Fibroblast of lung (primary cell): ENCODE data around the gene TNNT3.

Experiments used
- EZH2 ChIP-seq: IDR thresholded peaks from 2 replicates; pipeline ENCODE4 v1.5.1; 2012; ENCODE audit warnings: low read length, control low read depth, mild to moderate bottlenecking; ENCODE audit errors: missing control alignments
- TF ChIP-seq, protein P1 (sequence below), 2 donors: IDR thresholded peaks in 1 of 2; conservative IDR thresholded peaks in 1 of 2; 1 replicate in 1 of 2; 2 replicates in 1 of 2; pipeline ENCODE4 v1.5.1; 2011 to 2012; ENCODE audit warnings: low read length in 2 of 2, control low read depth in 1 of 2, inconsistent platforms in 1 of 2, low read depth in 1 of 2, mild to moderate bottlenecking in 1 of 2

DNA sequence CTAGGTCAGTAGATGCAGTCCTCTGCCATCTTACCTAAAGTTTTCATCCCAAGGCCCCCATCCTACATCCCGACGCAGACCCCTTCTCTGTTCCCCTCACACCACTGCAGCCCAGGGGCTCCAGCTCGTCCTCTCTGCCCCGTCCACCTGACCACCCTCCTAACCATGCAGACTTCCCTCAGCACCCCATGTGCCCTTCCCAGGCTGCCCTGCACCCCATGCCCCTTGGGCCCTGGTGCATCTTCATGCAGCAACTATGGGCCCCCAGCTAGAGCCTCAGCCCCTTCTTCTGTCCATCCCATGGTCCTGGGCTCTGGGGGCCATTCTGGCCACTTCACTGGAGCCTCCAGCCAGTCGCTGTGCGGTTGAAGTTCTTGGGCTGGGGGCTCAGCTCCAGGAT lies 30.7 kb upstream of the TNNT3 start:
- TF ChIP-seq, protein P1, sequence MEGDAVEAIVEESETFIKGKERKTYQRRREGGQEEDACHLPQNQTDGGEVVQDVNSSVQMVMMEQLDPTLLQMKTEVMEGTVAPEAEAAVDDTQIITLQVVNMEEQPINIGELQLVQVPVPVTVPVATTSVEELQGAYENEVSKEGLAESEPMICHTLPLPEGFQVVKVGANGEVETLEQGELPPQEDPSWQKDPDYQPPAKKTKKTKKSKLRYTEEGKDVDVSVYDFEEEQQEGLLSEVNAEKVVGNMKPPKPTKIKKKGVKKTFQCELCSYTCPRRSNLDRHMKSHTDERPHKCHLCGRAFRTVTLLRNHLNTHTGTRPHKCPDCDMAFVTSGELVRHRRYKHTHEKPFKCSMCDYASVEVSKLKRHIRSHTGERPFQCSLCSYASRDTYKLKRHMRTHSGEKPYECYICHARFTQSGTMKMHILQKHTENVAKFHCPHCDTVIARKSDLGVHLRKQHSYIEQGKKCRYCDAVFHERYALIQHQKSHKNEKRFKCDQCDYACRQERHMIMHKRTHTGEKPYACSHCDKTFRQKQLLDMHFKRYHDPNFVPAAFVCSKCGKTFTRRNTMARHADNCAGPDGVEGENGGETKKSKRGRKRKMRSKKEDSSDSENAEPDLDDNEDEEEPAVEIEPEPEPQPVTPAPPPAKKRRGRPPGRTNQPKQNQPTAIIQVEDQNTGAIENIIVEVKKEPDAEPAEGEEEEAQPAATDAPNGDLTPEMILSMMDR (conservative IDR thresholded peaks at IDR 0.05 in 1 of 2, IDR thresholded peaks at IDR 0.05 in 1 of 2; ENCODE audit: low read depth in 1 of 2, low read length in 2 of 2) = no peak
- TF ChIP-seq EZH2 = no peak
